Renal pelvis (tissue), 4 donors: ENCODE measurements around the gene ZNF526. TPM values are rescaled to one million over a fixed set of nuclear protein-coding genes. Genes with fewer than 3 reads are reported as not detected.
"Not testable (repeated sequence)": the region's sequence is repeated elsewhere in the genome, so short reads cannot be mapped to it uniquely, and the experiment has no call there.

Experiments
- DNase-seq: peaks from one replicate; pipeline ENCODE4 v3.0.0-alpha.2; 2013
- polyA plus RNA-seq, 3 donors: library from polyadenylated mRNA; unstranded; fragments of 120-200 nt; gene quantifications; one replicate each; pipeline ENCODE4 v1.2.1, GENCODE V29; 2013; ENCODE audit not compliant: insufficient read length in 3 of 3

ZNF526 gene
- polyA plus RNA-seq, 3 donors: 9.2 to 10.2 (median 9.3) TPM

DNA sequence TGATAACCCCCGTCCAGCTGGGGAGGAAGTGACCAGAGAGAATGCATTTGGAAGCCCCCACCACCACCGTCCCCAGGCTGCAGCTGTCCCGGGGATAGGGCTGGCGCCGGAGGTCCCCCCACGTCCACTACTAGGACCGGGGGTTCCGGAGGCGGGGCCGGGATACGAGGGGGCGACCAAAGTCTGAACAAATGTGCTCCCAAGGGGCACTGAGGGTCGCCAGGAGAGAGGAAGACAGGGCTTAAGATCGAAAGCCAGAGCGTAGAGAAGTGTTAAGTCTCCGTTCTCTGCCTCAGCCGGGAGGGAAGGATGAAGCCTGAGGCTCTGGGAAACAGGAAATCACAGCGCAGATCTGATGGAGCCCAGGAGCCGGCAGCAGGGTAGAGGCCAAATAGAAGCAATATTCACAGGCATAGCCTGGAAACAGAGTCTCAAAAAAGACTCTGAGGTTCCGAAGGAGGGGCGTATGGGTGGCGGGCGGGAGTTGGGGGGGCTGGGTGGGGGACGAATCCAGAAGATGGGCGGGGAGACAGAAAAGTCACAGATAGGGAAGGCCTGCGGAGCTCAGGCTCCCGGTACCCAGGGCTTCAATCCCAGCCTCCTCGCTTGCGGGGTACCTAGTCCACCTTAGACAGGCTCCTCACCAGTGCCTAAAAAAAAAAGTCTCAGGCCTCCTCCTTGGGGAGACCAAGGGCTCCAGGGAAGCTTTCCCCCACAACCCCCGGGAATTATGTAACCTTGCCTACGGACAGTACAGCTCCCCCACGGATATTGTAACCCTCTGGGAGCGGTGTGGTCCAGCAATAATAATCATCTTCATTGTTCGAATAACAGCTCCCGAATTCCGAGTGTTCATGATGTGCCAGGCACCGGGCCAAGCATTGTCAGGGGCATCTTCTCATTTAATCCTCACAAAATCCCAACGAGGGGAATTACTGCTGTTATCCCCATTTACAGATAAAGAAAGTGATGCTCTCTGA, 35.9 kb downstream of the ZNF526 start:
- DNase-seq: peak; percentile 63

DNA sequence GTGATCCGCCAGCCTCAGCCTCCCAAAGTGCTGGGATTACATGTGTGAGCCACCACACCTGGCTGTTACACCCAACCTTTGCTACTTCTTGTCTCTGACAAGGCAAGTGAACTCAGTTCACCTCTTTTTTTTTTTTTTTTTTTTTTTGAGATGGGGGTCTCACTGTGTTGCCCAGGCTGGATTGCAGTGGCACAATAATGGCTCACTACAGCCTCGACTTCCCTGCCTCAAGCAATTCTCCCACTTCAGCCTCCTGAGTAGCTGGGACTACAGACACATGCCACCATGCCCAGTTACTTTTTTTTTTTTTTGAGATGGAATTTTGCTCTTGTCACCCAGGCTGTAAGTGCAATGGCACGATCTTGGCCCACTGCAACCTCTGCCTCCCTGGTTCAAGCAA, 37.7 kb downstream of the ZNF526 start:
- not testable (repeated sequence) for DNase-seq

DNA sequence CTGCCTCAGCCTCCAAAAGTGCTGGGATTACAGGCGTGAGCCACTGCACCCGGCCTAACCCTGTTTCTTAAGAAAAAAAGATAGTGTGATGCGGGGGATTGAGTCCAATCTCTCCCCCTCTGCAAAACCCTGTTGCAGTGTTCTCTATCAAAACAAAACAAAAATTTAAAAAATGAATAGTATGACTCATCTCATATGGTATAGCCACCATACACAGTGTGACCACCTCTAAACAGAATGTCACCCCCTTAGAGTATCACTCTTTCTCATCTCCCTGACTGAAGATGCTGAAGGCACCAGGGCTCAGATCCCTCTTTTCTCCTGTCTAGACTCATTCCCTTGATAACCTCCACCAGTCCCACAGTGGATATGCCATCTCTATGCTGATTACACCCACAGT, 41.7 kb downstream of the ZNF526 start:
- DNase-seq: no peak

DNA sequence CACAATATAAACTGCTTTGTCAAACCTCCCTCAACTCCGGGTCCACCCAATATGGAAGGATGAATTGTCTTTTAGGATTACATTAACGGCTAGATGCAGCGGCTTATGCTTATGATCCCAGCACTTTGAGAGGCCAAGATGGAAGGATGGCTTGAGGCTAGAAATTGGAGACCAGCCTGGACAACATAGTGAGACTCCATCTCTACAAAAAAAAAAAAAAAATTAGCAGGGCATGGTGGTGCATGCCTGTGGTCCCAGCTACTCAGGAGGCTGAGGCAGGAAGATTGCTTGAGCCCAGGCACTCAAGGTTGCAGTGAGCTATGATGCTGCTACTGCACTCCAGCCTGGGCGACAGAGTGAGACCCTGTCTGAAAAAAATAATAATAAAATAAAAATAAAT, 46.0 kb downstream of the ZNF526 start:
- DNase-seq: not testable (repeated sequence)

DNA sequence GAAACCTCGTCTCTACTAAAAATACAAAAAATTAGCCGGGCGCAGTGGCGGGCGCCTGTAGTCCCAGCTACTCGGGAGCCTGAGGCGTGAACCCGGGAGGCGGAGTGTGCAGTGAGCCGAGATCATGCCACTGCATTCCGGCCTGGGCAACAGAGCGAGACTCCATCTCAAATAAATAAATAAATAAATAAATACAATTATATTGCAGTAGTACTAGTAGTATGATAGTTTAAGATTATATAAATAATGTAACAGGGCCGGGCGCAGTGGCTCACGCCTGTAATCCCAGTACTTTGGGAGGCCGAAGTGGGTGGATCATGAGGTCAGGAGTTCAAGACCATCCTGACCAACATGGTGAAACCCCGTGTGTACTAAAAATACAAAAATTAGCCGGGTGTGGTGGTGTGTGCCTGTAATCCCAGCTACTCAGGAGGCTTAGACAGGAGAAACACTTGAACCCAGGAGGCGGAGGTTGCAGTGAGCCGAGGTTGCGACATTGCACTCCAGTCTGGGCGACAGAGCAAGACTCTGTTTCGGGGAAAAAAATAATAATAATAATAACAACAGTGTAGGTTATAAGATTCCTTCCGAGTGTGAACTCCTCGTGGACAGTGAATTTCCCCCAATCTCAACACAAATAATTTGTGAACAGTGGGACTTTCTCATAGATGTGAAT, 47.0 kb downstream of the ZNF526 start:
- not testable (repeated sequence) for DNase-seq

DNA sequence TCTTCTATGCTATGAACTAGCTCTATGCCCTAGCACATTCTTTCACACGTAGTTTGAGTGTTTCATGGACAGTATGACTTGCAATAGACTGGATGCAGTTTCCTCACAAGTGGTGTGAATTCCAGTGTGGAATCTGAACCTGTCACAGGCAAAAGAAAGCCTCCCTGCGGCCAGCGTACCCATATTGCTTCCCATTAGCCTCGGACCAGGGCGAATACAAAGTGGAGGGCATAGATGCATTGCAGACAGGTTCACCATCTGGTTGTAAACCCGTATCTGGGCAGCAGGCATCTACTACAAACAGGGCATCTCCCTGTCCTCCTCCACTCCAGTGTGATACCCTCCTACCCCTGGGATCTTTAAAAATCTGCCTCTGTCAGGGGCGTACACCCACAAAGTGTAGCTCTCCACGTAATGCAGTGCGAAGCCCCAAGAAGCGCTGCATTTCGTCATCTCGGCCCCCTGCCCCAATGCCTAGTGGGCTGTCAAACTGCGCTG, 47.6 kb downstream of the ZNF526 start:
- DNase-seq: no peak

DNA sequence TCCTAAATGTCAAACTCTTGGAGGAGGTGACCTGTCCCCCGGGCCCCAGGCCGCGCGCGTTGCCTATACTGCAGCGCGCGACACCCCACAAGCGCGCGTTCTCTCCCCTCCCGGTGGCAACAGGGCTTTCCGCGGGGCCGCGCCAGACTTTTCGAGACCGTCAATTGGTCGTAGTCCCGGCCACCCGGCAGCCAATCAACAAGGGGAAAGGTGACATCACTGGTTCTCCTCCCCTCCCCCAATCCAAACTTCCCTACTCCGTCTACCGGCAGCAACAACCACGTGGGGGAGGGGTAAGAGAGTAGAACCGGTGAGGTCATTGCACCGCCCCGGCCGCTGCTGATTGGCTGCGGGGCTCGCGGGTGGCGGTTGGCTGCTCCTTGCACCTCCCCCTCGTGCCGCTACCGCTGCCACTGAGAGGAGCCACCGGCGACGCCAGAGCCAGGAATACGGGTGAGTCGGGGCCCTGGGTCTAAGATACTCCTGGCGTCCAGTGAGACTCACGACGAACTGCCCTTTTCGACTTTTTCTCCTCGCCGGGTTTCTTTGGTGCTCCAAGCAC, 48.1 kb downstream of the ZNF526 start:
- peak; percentile 100 for DNase-seq

DNA sequence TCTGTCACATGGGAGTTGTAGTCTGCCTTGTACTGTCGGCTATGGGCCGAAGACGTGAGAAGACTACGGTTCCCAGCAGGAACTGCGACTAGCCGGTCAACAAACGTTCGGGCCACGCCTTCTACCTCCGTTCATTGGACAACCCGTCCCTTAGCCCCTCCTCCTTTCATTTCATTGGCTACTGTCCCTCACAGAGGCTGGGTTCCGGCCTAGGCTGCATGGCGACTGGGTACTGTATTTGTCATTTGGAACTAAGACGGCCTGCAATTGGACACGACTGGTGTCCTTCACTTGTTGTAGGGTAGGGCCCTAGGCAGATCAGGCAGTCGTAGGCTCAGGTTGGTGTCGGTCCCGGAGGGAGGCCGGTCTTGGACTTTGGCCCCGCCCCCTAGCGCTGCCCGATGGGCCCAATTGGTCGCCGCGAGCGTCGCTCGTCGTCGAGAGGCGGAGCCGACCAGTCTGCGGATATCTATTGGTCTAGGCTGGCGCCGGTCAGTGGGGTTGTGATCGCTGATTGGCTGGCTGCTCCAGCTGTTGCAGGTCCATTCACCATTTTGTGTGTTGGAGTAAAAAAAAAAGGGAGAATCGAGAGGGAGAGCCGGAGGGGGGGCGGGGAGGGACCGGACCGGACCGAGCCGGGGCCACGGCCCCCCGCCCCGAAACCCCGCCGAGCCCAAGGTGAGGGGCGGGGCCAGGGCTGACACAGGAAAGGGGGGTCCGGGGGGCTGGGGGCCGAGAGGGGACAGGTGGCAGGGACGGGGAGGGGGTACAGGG, 48.8 kb downstream of the ZNF526 start, which contains the start of gene CIC:
TSS of gene CIC (plus strand) at position 549 of the 774 bp plus-strand sequence. CDS start 2,532 bp downstream, outside the sequence.
- peak; percentile 100 for DNase-seq

DNA sequence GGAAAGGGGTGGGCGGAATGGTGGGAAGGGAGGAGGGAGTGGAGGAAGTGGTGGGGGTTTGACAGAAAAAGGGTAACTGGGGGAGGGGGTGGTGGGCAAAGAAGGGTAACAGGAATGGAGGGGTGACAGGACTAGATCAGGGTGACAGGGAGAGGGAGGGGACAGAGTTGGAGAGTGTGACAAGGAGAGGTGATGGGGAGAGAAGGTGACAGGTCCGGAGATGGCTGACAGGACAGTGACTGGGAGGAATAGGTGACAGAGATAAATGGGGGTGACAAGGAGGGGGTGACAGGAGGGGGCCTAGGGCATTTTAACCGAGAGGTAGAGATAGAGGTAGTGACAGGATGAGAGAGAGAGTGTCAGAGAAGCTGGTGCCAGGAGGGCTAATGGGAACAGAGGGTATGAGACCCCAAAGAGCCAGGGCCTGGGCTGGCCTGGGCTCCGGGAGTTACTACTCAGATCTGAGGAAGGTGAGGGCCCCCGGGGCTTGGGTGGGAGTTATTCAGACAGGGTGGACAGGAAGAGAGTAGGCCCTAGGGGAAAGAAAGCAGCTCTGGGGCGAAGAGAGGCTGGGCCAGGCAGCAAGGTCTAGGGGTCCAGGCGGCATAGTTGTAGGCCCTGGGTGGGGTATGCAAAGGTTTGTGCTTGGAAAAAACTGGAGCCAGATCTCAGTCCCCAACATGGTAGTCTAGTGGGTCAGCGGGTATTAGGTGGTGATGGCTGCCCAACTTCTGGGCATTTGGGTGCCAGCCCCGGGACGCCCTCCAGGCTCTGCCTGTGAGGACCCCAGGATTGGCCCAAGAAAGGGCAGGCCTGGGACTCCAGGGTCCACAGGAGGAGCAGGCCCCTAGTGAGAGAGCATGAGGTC, 49.6 kb downstream of the ZNF526 start:
- no peak for DNase-seq

DNA sequence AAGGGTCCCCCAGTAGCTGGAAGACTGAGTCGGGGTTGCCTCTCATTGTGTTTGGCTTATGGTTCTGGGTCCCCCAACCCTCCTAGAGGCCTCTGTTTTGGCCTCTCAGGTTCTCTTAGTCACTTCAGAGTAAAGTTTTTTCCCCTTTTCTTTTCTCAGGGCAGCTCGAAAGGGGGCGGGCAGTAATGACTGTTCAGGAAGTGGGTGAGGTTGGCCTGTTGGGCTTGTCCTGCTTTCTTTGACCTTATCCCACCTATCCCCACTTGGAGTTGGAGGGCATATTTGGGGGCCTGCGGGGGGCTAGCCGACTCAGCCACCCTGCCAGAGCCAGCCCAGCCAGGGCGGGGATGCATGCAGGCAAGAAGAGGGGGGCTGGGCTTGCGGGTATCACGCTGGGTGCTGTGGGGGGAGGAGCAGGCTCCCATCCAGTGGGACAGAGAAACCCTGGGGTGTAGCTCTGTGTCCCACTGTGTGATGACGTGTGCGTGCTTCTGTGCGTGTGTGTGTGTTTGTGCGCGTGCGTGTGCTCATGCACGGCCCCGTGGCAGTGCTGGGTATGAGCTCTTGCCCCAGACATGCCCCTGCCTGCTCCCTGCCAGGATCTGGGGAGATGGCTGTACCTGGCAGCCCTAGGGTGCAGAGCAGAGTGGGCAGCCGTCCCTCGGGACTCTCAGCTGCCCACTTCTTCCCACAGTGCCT, 50.4 kb downstream of the ZNF526 start:
- no peak for DNase-seq

DNA sequence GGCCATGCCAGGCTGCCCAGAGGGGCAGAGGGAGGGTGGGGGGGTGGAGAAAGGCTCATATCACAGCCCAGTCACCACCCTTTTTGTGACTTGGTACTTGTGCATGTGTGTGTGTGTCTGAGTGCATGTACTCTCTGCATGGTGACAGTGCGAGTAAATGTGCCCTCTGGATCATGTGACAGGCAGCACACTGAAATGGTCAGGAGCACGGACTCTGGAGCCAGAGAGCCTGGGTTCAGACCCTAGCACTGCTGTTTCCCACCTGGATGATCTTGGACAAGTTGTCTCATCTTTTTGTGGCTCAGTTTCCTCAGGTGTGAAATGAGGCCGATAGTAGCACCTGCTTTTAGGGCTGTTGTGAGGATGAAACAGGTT, 50.9 kb downstream of the ZNF526 start:
- DNase-seq: no peak

DNA sequence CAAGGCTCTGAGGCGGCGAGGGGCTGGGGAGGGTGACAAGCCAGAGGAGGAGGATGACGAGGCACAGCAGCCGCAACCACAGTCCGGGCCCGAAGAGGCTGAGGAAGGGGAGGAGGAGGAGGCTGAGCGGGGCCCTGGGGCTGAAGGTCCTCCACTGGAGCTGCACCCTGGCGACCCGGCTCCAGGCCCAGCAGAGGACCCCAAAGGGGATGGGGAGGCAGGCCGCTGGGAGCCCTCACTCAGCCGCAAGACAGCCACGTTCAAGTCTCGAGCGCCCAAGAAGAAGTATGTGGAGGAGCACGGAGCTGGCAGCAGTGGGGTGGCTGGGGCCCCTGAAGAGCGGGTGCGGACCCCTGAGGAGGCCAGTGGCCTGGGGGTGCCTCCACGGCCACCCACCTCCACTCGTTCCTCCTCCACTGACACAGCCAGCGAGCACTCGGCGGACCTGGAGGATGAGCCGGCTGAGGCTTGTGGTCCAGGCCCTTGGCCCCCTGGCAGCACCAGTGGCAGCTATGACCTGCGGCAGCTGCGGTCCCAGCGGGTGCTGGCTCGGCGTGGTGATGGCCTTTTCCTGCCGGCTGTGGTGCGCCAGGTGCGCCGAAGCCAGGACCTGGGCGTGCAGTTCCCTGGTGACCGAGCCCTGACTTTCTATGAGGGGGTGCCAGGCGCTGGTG, 51.9 kb downstream of the ZNF526 start:
- DNase-seq: no peak

DNA sequence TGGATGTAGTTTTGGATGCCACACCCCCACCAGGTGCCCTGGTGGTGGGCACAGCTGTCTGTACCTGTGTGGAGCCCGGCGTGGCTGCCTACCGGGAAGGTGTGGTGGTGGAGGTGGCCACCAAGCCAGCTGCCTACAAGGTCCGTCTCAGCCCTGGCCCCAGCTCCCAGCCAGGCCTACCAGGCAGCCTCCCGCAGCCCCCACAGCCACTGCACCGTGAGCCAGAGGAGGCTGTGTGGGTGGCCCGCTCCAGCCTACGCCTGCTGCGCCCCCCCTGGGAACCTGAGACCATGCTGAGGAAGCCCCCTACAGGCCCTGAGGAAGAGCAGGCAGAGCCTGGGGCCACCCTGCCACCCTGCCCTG, 52.4 kb downstream of the ZNF526 start:
- DNase-seq: no peak

DNA sequence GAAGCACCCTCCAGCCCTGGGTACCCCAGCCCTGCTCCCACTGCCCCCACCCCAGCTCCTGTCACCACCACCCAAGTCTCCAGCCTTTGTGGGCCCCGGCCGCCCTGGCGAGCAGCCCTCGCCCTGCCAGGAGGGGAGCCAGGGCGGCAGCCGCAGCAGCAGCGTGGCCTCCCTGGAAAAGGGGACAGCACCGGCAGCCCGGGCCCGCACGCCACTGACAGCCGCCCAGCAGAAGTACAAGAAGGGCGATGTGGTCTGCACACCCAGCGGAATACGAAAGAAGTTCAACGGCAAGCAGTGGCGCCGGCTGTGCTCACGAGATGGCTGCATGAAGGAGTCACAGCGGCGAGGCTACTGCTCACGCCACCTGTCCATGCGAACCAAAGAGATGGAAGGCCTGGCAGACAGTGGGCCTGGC, 52.9 kb downstream of the ZNF526 start:
- DNase-seq: no peak

DNA sequence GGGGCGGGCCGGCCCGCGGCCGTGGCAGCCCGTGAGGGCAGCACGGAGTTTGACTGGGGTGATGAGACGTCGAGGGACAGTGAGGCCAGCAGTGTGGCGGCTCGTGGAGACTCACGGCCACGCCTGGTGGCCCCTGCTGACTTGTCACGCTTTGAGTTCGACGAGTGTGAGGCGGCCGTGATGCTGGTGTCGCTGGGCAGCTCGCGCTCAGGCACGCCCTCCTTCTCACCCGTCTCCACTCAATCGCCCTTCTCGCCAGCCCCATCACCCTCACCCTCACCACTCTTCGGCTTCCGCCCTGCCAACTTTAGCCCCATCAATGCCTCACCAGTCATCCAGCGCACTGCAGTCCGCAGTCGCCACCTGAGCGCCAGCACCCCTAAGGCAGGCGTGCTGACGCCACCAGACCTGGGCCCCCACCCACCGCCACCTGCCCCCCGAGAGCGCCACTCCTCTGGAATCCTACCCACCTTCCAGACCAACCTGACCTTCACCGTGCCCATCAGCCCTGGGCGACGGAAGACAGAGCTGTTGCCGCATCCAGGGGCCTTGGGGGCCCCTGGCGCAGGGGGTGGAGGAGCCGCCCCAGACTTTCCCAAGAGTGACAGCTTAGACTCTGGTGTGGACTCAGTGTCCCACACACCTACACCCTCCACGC, 53.4 kb downstream of the ZNF526 start:
- DNase-seq: no peak

DNA sequence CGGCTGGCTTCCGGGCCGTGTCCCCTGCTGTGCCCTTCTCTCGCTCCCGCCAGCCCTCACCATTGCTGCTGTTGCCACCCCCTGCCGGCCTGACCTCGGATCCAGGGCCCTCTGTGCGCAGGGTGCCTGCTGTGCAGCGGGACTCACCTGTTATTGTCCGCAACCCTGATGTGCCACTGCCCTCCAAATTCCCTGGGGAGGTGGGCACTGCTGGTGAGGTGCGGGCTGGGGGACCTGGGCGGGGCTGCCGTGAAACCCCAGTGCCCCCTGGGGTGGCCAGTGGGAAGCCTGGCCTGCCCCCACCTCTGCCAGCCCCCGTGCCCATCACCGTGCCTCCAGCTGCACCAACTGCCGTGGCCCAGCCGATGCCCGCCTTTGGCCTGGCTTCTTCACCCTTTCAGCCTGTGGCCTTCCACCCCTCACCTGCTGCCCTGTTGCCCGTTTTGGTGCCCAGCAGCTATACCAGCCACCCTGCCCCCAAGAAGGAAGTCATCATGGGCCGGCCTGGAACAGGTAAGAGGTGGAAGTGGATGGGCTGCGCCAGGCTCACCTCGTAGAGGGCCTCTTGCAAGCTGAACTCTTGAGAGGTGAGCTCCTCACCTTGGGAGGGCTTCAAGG, 54.1 kb downstream of the ZNF526 start:
- DNase-seq: no peak

DNA sequence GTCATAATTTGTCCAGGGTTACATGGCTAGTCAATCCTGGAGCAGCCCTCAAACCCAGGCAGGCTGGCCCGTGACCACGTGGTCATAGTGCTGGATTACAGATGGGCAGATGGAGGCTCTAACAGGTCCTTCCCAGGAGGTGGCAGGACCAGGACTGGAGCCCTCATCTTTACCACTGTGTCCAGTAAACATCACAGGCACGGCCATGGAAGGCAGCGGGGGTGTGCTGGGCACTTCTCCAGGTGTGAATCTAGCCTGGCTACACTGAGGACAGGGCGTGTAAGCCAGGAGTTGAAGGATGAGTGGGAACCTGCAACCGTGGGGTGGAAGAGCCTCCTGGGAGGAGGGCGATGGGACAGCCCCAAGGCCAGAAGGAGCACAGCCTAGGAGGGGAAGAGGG, 55.0 kb downstream of the ZNF526 start:
- no peak for DNase-seq

DNA sequence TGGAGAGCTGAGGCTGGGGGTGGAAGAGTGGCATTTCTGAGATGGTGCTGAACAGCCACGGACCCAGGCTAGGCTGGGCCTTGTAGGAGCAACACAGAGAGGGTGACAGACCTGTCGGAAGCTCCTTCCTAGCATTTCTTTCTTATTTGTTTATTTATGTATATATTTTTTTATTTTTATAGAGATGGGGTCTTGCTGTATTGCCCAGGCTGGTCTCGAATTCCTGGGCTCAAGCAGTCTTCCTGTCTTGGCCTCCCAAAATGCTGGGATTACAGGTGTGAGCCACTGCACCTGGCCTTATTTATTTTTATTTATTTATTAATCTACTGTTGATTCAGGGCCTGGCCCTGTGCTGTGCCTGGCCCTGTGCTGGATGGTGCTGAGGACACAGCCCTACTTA, 55.4 kb downstream of the ZNF526 start:
- DNase-seq: no peak
